ENCODE measurements around the gene KLHL9. TPM values are rescaled to one million over a fixed set of nuclear protein-coding genes. Genes with fewer than 3 reads are reported as not detected.

Gene KLHL9
- total RNA-seq, 2 experiments from 2014 or later, result 11.9 to 12.0 TPM

DNA sequence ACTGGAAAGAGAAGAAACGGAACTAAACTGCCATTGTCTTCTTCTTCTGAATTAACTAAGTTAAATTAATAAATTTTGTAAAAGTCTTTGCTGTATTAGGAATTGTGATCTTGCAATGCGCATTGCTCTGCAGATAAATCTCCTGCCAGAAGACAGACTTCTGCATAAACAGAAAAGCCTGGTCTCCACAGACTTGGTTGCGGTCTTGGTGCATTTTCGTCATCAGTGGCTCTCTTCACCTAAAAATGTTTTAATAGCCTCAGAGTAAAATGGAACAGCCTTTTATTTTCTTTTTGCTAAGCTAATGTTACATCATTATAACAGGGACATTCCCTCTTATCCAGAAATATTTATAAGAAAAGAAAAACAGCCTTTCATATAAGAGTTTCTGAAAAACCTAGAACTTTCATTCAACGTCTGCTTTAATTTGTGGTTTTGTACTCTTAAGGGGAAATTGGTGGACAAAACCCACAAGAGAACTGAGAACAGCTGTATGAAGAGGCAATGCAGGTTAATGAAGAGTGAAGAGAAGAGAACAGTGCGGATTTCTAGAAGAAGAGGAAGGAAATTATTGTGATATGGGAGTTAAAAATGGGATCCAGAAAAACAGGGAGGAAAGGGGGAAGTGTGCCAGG lies 40.2 kb downstream of the KLHL9 start:
- peaks cover 1% of the 10 kb centered on the region for H3K9me3 Mint-ChIP-seq
- ChIA-PET CTCF (no interaction called here), POLR2A (no interaction called here)

DNA sequence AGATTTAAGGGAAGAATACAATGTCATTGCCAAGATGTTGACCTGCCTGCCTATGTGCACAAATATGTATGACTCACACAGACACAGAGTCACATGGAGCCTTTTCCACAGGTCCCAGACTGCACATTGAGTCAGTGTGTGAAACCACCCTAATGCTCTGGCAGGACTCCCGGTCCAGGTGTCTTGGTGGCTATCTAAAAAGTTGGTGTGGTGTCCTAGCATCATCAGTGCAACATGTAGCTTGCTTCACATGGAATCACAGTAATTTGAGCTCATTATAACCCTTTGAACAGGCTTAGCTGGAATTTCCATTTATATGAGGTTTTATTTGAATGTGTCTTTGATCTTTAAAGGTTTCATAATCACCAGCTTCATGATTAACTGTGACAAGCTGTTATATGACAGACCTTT lies 40.8 kb downstream of the KLHL9 start:
- intact Hi-C loops (cut with DNase I, micrococcal nuclease), result no loop called here
- Histone ChIP-seq H3K27me3 (ENCODE audit: control insufficient read depth in 1 of 2, insufficient read depth in 2 of 2, low read length in 2 of 2) (peaks cover 3 to 5% of the 10 kb centered on the region in 2 experiments), H3K27ac (ENCODE audit: low read depth in 1 of 2, low read length in 2 of 2) (no peak overlapping the region), H3K4me3 (ENCODE audit: low read length) (no peak overlapping the region), H3K4me1 (ENCODE audit: insufficient read depth, low read length) (no peaks in the 10 kb centered on the region), H3K36me3 (ENCODE audit: insufficient read depth, low read length) (no peaks in the 10 kb centered on the region), H3K9me3 (ENCODE audit: control insufficient read depth in 1 of 2, insufficient read depth in 1 of 2, low read length in 2 of 2) (no peaks in the 10 kb centered on the region)
- Mint-ChIP-seq H3K27ac (no peak overlapping the region), H3K4me3 (no peak overlapping the region), H3K4me1 (ENCODE audit: low read depth) (no peaks in the 10 kb centered on the region), H3K27me3 (peaks cover 24% of the 10 kb centered on the region), H3K36me3 (ENCODE audit: low read depth) (no peaks in the 10 kb centered on the region), H3K9me3 (peaks cover 1% of the 10 kb centered on the region)
- ATAC-seq (ENCODE audit: poor library complexity), result no peak
- TF ChIP-seq, protein P1, sequence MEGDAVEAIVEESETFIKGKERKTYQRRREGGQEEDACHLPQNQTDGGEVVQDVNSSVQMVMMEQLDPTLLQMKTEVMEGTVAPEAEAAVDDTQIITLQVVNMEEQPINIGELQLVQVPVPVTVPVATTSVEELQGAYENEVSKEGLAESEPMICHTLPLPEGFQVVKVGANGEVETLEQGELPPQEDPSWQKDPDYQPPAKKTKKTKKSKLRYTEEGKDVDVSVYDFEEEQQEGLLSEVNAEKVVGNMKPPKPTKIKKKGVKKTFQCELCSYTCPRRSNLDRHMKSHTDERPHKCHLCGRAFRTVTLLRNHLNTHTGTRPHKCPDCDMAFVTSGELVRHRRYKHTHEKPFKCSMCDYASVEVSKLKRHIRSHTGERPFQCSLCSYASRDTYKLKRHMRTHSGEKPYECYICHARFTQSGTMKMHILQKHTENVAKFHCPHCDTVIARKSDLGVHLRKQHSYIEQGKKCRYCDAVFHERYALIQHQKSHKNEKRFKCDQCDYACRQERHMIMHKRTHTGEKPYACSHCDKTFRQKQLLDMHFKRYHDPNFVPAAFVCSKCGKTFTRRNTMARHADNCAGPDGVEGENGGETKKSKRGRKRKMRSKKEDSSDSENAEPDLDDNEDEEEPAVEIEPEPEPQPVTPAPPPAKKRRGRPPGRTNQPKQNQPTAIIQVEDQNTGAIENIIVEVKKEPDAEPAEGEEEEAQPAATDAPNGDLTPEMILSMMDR (IDR thresholded peaks at IDR 0.05), result no peak
- ChIA-PET POLR2A (no interaction called here), CTCF (no interaction called here)
- DNase-seq, result peak in 1 of 14 experiments; percentile 35

More for the DNA sequence above, 40.2 kb downstream of the KLHL9 start:
- Histone ChIP-seq H3K27me3 (ENCODE audit: control insufficient read depth in 1 of 2, insufficient read depth in 2 of 2, low read length in 2 of 2) (peaks cover 3 to 5% of the 10 kb centered on the region in 2 experiments), H3K9me3 (ENCODE audit: control insufficient read depth in 1 of 2, insufficient read depth in 1 of 2, low read length in 2 of 2) (no peaks in the 10 kb centered on the region), H3K4me1 (ENCODE audit: insufficient read depth, low read length) (no peaks in the 10 kb centered on the region), H3K36me3 (ENCODE audit: insufficient read depth, low read length) (no peaks in the 10 kb centered on the region), H3K4me3 (ENCODE audit: low read length) (no peak overlapping the region), H3K27ac (ENCODE audit: low read depth in 1 of 2, low read length in 2 of 2) (no peak overlapping the region)
- no peak overlapping the region for H3K4me3 Mint-ChIP-seq
- DNase-seq (no peak), ATAC-seq (ENCODE audit: poor library complexity) (no peak)
- no peaks in the 10 kb centered on the region for H3K4me1 Mint-ChIP-seq (ENCODE audit: low read depth)
- intact Hi-C loops (cut with DNase I, micrococcal nuclease), result no loop called here
- TF ChIP-seq, protein P1 (IDR thresholded peaks at IDR 0.05), result no peak
- peaks cover 30% of the 10 kb centered on the region for H3K27me3 Mint-ChIP-seq
- H3K27ac Mint-ChIP-seq, result no peak overlapping the region
- H3K36me3 Mint-ChIP-seq (ENCODE audit: low read depth), result no peaks in the 10 kb centered on the region

DNA sequence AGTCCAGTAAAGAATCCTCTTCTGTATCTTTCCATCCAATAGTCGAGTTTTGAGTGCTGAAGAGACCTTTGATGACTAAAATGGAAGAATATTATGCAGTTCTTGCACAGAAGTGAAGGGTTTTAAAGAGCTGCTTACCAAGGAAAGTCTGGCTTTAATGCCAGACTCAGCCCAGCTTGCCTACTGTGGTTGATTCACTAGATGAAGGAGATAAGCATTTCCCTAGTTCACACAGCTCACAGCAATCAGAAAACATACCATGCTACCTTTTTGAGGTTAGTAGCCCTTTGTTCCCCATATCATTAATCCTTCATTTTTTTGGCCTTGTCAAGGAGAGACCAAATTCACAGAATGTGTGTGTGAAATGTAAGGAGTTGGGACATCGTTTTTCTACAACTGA lies 45.4 kb downstream of the KLHL9 start:
- intact Hi-C loops (cut with DNase I, micrococcal nuclease), result no loop called here
- H3K27me3 Mint-ChIP-seq, result peaks cover 42% of the 10 kb centered on the region
- H3K4me3 Mint-ChIP-seq, result no peak overlapping the region
- H3K27ac Mint-ChIP-seq, result no peak overlapping the region
- no peaks in the 10 kb centered on the region for H3K4me1 ChIP-seq (ENCODE audit: insufficient read depth, low read length)
- H3K27ac ChIP-seq (ENCODE audit: low read depth in 1 of 2, low read length in 2 of 2), result no peak overlapping the region
- H3K36me3 Mint-ChIP-seq (ENCODE audit: low read depth), result no peaks in the 10 kb centered on the region
- no peaks in the 10 kb centered on the region for H3K9me3 Mint-ChIP-seq
- no peak for DNase-seq
- no peak for ATAC-seq (ENCODE audit: poor library complexity)
- POLR2A ChIA-PET, result interaction anchor here (0.5 kb wide), 1 partner anchor 157 kb away, joined by 4 read pairs; no protein-coding TSS in a partner anchor
- H3K4me1 Mint-ChIP-seq (ENCODE audit: low read depth), result no peaks in the 10 kb centered on the region
- TF ChIP-seq, protein P1 (IDR thresholded peaks at IDR 0.05), result no peak
- no peaks in the 10 kb centered on the region for H3K9me3 ChIP-seq (ENCODE audit: control insufficient read depth in 1 of 2, insufficient read depth in 1 of 2, low read length in 2 of 2)
- CTCF ChIA-PET, result no interaction called here
- H3K36me3 ChIP-seq (ENCODE audit: insufficient read depth, low read length), result no peaks in the 10 kb centered on the region
- H3K27me3 ChIP-seq (ENCODE audit: control insufficient read depth in 1 of 2, insufficient read depth in 2 of 2, low read length in 2 of 2), result peaks cover 0 to 5% of the 10 kb centered on the region in 2 experiments
- H3K4me3 ChIP-seq (ENCODE audit: low read length), result no peak overlapping the region
